Natural killer cell (primary cell): ENCODE results near the gene C1GALT1. TPM values are rescaled to one million over a fixed set of nuclear protein-coding genes. Genes with fewer than 3 reads are reported as not detected.
"Not testable (repeated sequence)": the region's sequence is repeated elsewhere in the genome, so short reads cannot be mapped to it uniquely, and the experiment has no call there.

Experiments
- ATAC-seq, 3 donors: fragments of 150-1000 bp in 2 of 3; fragments of 200-7000 bp in 1 of 3; cut with Tn5 transposase; 1 replicate in 1 of 3; 2 replicates in 2 of 3; pipeline ENCODE4 v1.10.0; 2021; ENCODE audit warnings: mild to moderate bottlenecking in 2 of 3, moderate library complexity in 2 of 3
- DNase-seq, 2 donors: peaks; one replicate each; pipeline versions ENCODE4 v3.0.0 to v3.0.0-alpha.2; 2013 to 2021; ENCODE audit warnings: mixed read lengths in 1 of 2
- H3K27ac ChIP-seq: one replicate; pipeline ENCODE4 v1.5.1; 2013; ENCODE audit warnings: mild to moderate bottlenecking, low read length
- H3K27me3 ChIP-seq: one replicate; pipeline ENCODE4 v1.6.1; 2013; ENCODE audit warnings: low read length; ENCODE audit not compliant: control insufficient read depth, insufficient read depth
- H3K36me3 ChIP-seq: one replicate; pipeline ENCODE4 v1.6.1; 2013; ENCODE audit warnings: low read length; ENCODE audit not compliant: control insufficient read depth, insufficient read depth
- H3K4me1 ChIP-seq: one replicate; pipeline ENCODE4 v1.6.1; 2013; ENCODE audit warnings: low read length; ENCODE audit not compliant: control insufficient read depth, insufficient read depth
- H3K4me3 ChIP-seq: one replicate; pipeline ENCODE4 v1.5.1; 2013; ENCODE audit warnings: low read length
- H3K9me3 ChIP-seq: one replicate; pipeline ENCODE4 v1.6.1; 2013; ENCODE audit warnings: low read length; ENCODE audit not compliant: control insufficient read depth, insufficient read depth
- H3K27ac Mint-ChIP-seq, 2 donors: one replicate each; pipeline ENCODE4 v1.8.0; 2022; ENCODE audit warnings: mild to moderate bottlenecking in 2 of 2, mixed read lengths in 2 of 2, moderate library complexity in 1 of 2
- H3K27me3 Mint-ChIP-seq, 2 donors: one replicate each; pipeline ENCODE4 v1.8.0; 2022; ENCODE audit warnings: low read depth in 2 of 2, mixed read lengths in 2 of 2
- H3K36me3 Mint-ChIP-seq: one replicate; pipeline ENCODE4 v1.8.0; 2022; ENCODE audit warnings: mixed read lengths
- H3K4me1 Mint-ChIP-seq, 2 donors: one replicate each; pipeline ENCODE4 v1.8.0; 2022; ENCODE audit warnings: mixed read lengths in 2 of 2
- H3K4me3 Mint-ChIP-seq: one replicate; pipeline ENCODE4 v1.8.0; 2022; ENCODE audit warnings: mild to moderate bottlenecking, moderate library complexity, mixed read lengths
- H3K9me3 Mint-ChIP-seq, 2 donors: one replicate each; pipeline ENCODE4 v1.8.0; 2022; ENCODE audit warnings: mixed read lengths in 2 of 2
- WGBS: methylation state at CpG from one replicate; pipeline ENCODE4 v1.1.7; 2013; ENCODE audit warnings: missing lambda C conversion rate; ENCODE audit not compliant: insufficient coverage; 5-methylcytosine and 5-hydroxymethylcytosine counted together
- intact Hi-C: fragments of 100-400 bp; cut with micrococcal nuclease; formaldehyde crosslinking; loops from one replicate; pipeline ENCODE4 v1.14.2; 2022
- total RNA-seq, 4 donors: library from RNA; stranded (reverse); fragments of 120-200 nt in 1 of 4; gene quantifications; one replicate each; pipeline versions ENCODE4 v1.2.3 to v1.2.4, GENCODE V29; 2013 to 2022
- TF ChIP-seq, protein P1 (sequence below): fragments of 200-600 bp; IDR thresholded peaks from one replicate; pipeline ENCODE4 v1.8.0; 2022; ENCODE audit warnings: antibody characterized with exemption

Gene C1GALT1
- total RNA-seq, 3 donors from 2014 or later (not counting 1 experiment from before 2014, with no cell fraction given), result 54.5 to 64.5 (median 63.7) TPM

DNA sequence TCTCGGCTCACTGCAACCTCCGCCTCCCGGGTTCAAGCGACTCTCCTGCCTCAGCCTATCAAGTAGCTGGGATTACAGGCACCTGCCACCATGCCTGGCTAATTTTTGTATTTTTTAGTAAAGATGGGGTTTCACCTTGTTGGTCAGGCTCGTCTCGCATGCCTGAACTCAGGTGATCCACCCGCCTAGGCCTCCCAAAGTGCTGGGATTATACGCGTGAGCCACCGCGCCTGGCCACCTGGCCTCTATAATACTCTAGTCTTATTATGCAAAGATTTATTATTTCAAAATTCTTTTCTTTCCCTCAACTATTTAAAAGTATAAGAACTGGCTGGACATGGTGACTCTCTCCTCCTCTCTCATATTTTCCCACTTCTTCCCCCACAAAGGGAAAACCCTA, 30.0 kb upstream of the C1GALT1 start:
- Mint-ChIP-seq H3K4me3 (no peak overlapping the region), H3K4me1 (peaks cover 27 to 34% of the 10 kb centered on the region in 2 donors), H3K36me3 (no peaks in the 10 kb centered on the region), H3K9me3 (peaks cover 0 to 2% of the 10 kb centered on the region in 2 donors), H3K27ac (peak overlapping the region in 1 of 2 donors; percentile 78), H3K27me3 (no peaks in the 10 kb centered on the region)
- H3K27ac ChIP-seq, result no peak overlapping the region
- no peaks in the 10 kb centered on the region for H3K27me3 ChIP-seq
- intact Hi-C loops, result no loop called here
- no peaks in the 10 kb centered on the region for H3K36me3 ChIP-seq
- TF ChIP-seq, protein P1, sequence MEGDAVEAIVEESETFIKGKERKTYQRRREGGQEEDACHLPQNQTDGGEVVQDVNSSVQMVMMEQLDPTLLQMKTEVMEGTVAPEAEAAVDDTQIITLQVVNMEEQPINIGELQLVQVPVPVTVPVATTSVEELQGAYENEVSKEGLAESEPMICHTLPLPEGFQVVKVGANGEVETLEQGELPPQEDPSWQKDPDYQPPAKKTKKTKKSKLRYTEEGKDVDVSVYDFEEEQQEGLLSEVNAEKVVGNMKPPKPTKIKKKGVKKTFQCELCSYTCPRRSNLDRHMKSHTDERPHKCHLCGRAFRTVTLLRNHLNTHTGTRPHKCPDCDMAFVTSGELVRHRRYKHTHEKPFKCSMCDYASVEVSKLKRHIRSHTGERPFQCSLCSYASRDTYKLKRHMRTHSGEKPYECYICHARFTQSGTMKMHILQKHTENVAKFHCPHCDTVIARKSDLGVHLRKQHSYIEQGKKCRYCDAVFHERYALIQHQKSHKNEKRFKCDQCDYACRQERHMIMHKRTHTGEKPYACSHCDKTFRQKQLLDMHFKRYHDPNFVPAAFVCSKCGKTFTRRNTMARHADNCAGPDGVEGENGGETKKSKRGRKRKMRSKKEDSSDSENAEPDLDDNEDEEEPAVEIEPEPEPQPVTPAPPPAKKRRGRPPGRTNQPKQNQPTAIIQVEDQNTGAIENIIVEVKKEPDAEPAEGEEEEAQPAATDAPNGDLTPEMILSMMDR, result no peak
- H3K4me1 ChIP-seq, result peaks cover 14% of the 10 kb centered on the region
- H3K9me3 ChIP-seq, result peaks cover 8% of the 10 kb centered on the region
- H3K4me3 ChIP-seq, result no peak overlapping the region
- ATAC-seq, result no peak
- DNase-seq, result no peak
- WGBS, result 97% methylated on average over 11 of the region's 11 CpGs

DNA sequence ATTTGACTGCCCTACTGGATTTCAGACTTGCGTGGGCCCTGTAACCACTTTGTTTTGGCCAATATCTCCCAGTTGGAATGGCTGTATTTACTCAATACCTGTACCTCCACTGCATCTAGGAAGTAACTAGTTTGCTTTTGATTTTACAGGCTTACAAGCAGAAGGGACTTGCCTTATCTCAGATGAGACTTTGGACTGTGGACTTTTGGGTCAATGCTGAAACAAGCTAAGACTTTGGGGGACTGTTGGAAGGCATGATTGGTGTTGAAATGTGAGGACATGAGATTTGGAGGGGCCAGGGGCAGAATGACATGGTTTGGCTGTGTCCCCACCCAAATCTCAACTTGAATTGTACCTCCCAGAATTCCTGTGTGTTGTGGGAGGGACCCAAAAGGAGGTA, 28.0 kb upstream of the C1GALT1 start:
- intact Hi-C loops, DNase-seq, H3K9me3 Mint-ChIP-seq, H3K27ac Mint-ChIP-seq, H3K4me3 ChIP-seq, H3K36me3 Mint-ChIP-seq, H3K27me3 ChIP-seq, H3K27ac ChIP-seq, ATAC-seq, H3K9me3 ChIP-seq, H3K4me3 Mint-ChIP-seq, H3K27me3 Mint-ChIP-seq, H3K36me3 ChIP-seq: not testable (repeated sequence)
- H3K4me1 Mint-ChIP-seq, result peaks cover 46 to 48% of the 10 kb centered on the region in 2 donors
- WGBS, result 95% methylated on average over 1 of the region's 1 CpG
- peaks cover 21% of the 10 kb centered on the region for H3K4me1 ChIP-seq

DNA sequence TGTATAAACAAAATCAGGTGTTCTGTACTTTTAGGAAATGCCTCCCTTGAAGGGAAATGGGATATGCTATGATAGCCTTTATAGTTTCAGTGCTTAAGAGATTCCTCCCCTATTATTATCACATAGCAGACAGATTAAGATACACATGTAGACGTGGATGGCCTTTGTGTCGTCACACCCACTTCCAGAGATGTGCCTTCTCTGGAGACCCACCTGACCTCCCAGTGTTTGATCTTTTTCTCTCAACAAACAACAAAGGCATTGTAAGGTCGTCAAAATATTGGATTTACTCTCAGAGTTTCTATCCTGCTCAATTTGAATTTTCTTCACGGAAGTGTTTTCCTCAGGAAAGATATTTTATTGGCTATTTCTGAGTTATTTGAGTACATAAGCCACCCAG, 25.7 kb upstream of the C1GALT1 start:
- Histone ChIP-seq H3K4me3 (no peak overlapping the region), H3K36me3 (peaks cover 3% of the 10 kb centered on the region), H3K27me3 (no peaks in the 10 kb centered on the region), H3K4me1 (peaks cover 23% of the 10 kb centered on the region), H3K9me3 (peaks cover 8% of the 10 kb centered on the region), H3K27ac (peak overlapping the region; percentile 91)
- intact Hi-C loops, result no loop called here
- Mint-ChIP-seq H3K27ac (peak overlapping the region; percentile 91 to 95), H3K4me1 (peaks cover 59 to 62% of the 10 kb centered on the region in 2 donors), H3K27me3 (no peaks in the 10 kb centered on the region), H3K36me3 (no peaks in the 10 kb centered on the region), H3K9me3 (peaks cover 0 to 2% of the 10 kb centered on the region in 2 donors), H3K4me3 (peak overlapping the region; percentile 87)
- 53% methylated on average over 4 of the region's 4 CpGs for whole genome bisulfite sequencing
- DNase-seq (peak in 1 of 2 donors; percentile 42), ATAC-seq (no peak)
- TF ChIP-seq, protein P1, result no peak

DNA sequence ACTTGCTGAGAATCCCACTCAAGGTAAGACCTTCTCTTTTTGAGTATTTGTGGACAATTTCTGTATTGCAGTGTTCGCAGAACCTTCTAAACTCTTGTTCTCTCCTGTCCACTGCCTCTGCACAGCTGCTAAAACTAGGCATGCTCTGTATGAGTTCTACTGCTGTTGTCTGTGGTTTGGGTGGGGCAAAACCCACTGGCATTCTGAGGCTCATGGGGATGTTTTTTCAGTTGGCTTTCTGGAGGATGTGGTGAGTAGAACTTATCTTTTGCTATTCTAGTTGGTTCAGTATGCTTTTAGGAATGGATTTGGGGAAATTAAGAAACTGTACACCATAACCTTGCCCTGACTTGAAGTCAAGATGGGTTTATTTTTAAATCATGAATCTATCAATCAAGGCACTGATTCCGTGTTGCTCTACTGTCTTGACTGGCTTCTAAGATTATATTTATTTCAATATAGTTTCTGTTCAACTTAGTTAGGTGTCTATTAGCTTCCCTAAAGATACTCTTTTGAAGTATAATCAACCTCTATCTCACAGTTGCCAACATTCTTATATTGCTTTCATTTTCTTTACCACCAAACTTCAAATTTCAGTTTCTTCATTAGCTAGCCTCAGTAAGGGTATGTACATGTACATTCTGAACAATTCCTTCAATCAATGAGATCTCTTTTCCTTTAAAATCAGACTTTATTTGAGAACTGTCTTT, 25.0 kb upstream of the C1GALT1 start:
- H3K27me3 ChIP-seq, result no peaks in the 10 kb centered on the region
- Mint-ChIP-seq H3K27me3 (no peaks in the 10 kb centered on the region), H3K4me3 (peak overlapping the region; percentile 87), H3K9me3 (peaks cover 0 to 2% of the 10 kb centered on the region in 2 donors), H3K36me3 (no peaks in the 10 kb centered on the region), H3K27ac (peak overlapping the region; percentile 91 to 95), H3K4me1 (peaks cover 57 to 58% of the 10 kb centered on the region in 2 donors)
- peak overlapping the region; percentile 53 for H3K4me3 ChIP-seq
- peaks cover 8% of the 10 kb centered on the region for H3K9me3 ChIP-seq
- H3K36me3 ChIP-seq, result peaks cover 3% of the 10 kb centered on the region
- ATAC-seq (peak; percentile 88 to 91 (median 90)), DNase-seq (peak; percentile 39 to 84)
- TF ChIP-seq, protein P1, result no peak
- intact Hi-C loops, result no loop called here
- no CpG with 5 or more reads among the region's 2 CpGs for WGBS
- H3K27ac ChIP-seq, result peak overlapping the region; percentile 91
- H3K4me1 ChIP-seq, result peaks cover 20% of the 10 kb centered on the region
